H1 (cell line): ENCODE results near the gene CACNB1. TPM values are rescaled to one million over a fixed set of nuclear protein-coding genes. Genes with fewer than 3 reads are reported as not detected.

Source experiments
- CTCF ChIA-PET: fragments of 300-600 bp; sonication (Branson Sonifier 250); formaldehyde crosslinking; loops from one replicate; lab custom pipeline; 2021; ENCODE audit not compliant: partially characterized antibody; lab: Charles Lee
- POLR2A ChIA-PET: fragments of 300-600 bp; sonication (Branson Sonifier 250); formaldehyde crosslinking; loops from one replicate; lab custom pipeline; 2021; ENCODE audit warnings: inconsistent platforms; ENCODE audit not compliant: partially characterized antibody; lab: Charles Lee
- DNase-seq, 2 experiments: peaks; one replicate each; pipeline versions ENCODE4 v3.0.0 to v3.0.0-alpha.2; 2010 to 2022; ENCODE audit warnings: low spot score in 2 of 2, low read depth in 1 of 2, mixed read lengths in 1 of 2
- FAIRE-seq: peaks from 2 replicates; lab custom pipeline; 2011; peaks lifted over from hg19 to GRCh38; lab: Jason Lieb, UNC
- H2AFZ ChIP-seq: 2 replicates; pipeline ENCODE4 v1.8.1; 2012; ENCODE audit warnings: low read length, inconsistent platforms
- H2AK5ac ChIP-seq: 2 replicates; pipeline ENCODE4 v1.6.1; 2013; ENCODE audit warnings: low read depth, low read length
- H2BK120ac ChIP-seq: replicated peaks from 2 replicates; pipeline ENCODE3; 2013; ENCODE audit warnings: low read depth, low read length, inconsistent platforms
- H2BK12ac ChIP-seq: 2 replicates; pipeline ENCODE4 v1.6.1; 2013; ENCODE audit warnings: low read depth, low read length
- H2BK15ac ChIP-seq: 2 replicates; pipeline ENCODE4 v1.6.1; 2013; ENCODE audit warnings: low read length
- H2BK20ac ChIP-seq: 2 replicates; pipeline ENCODE4 v1.6.1; 2013; ENCODE audit warnings: low read length
- H2BK5ac ChIP-seq: 2 replicates; pipeline ENCODE4 v1.6.1; 2013; ENCODE audit warnings: low read depth, low read length
- H3K14ac ChIP-seq: 2 replicates; pipeline ENCODE4 v1.6.1; 2013; ENCODE audit warnings: inconsistent platforms; ENCODE audit not compliant: insufficient read length
- H3K18ac ChIP-seq: 2 replicates; pipeline ENCODE4 v1.6.1; 2013; ENCODE audit warnings: low read length; ENCODE audit errors: extremely low read depth
- H3K23ac ChIP-seq: 2 replicates; pipeline ENCODE4 v1.6.1; 2013; ENCODE audit warnings: inconsistent platforms; ENCODE audit not compliant: insufficient read length
- H3K23me2 ChIP-seq: 2 replicates; pipeline ENCODE4 v1.6.1; 2013; ENCODE audit warnings: low read depth, low read length
- H3K27ac ChIP-seq: 2 replicates; pipeline ENCODE4 v1.6.1; 2011; ENCODE audit warnings: low read depth, low read length, inconsistent platforms
- H3K27me3 ChIP-seq, 4 experiments: replicated peaks in 1 of 4; 1 replicate in 1 of 4; 2 replicates in 3 of 4; pipeline versions ENCODE4 v1.6.1 to v1.8.1; 2011 to 2013; ENCODE audit warnings: low read length in 3 of 4, mild to moderate bottlenecking in 3 of 4, inconsistent platforms in 2 of 4, mixed read lengths in 2 of 4, moderate library complexity in 1 of 4; ENCODE audit not compliant: control insufficient read depth in 3 of 4, insufficient read depth in 3 of 4; ENCODE audit errors: extremely low read depth in 1 of 4
- H3K36me3 ChIP-seq, 4 experiments: 2 replicates each; pipeline versions ENCODE4 v1.6.1 to v1.8.1; 2011 to 2013; ENCODE audit warnings: mild to moderate bottlenecking in 4 of 4, low read length in 3 of 4, moderate library complexity in 2 of 4, control low read depth in 1 of 4, inconsistent platforms in 1 of 4; ENCODE audit not compliant: insufficient read depth in 4 of 4, control insufficient read depth in 2 of 4
- H3K4ac ChIP-seq: replicated peaks from 2 replicates; pipeline ENCODE3; 2013; ENCODE audit warnings: low read length, low read depth, mixed read lengths, inconsistent platforms; ENCODE audit not compliant: insufficient read length
- H3K4me1 ChIP-seq, 4 experiments: replicated peaks in 1 of 4; 1 replicate in 1 of 4; 2 replicates in 3 of 4; pipeline versions ENCODE4 v1.6.1 to v1.8.1; 2011 to 2013; ENCODE audit warnings: low read length in 3 of 4, inconsistent platforms in 2 of 4, mixed read lengths in 1 of 4; ENCODE audit not compliant: insufficient read depth in 4 of 4, control insufficient read depth in 3 of 4
- H3K4me2 ChIP-seq, 2 experiments: 2 replicates each; pipeline versions ENCODE4 v1.6.1 to v1.8.1; 2011 to 2013; ENCODE audit warnings: low read depth in 2 of 2, low read length in 2 of 2, control low read depth in 1 of 2, inconsistent platforms in 1 of 2, mild to moderate bottlenecking in 1 of 2; ENCODE audit not compliant: insufficient read depth in 1 of 2
- H3K4me3 ChIP-seq, 4 experiments: fragments of 200-600, 300-600 bp in 1 of 4; sonication (generic), shearing (Covaris generic), sonication (Bioruptor Twin) in 1 of 4; 2 replicates each; pipeline versions ENCODE4 v1.5.1 to v1.8.1; 2011 to 2016; ENCODE audit warnings: low read length in 4 of 4, low read depth in 3 of 4, control low read depth in 2 of 4, inconsistent platforms in 2 of 4, mild to moderate bottlenecking in 2 of 4, mixed read lengths in 1 of 4, moderate library complexity in 1 of 4; ENCODE audit not compliant: insufficient read depth in 2 of 4; ENCODE audit errors: extremely low read depth in 1 of 4
- H3K56ac ChIP-seq: replicated peaks from 2 replicates; pipeline ENCODE3; 2013; ENCODE audit warnings: low read depth, mild to moderate bottlenecking, mixed read lengths, low read length, inconsistent platforms; ENCODE audit not compliant: insufficient read length
- H3K79me1 ChIP-seq: 2 replicates; pipeline ENCODE4 v1.6.1; 2013; ENCODE audit warnings: low read depth, low read length, control low read depth
- H3K79me2 ChIP-seq, 2 experiments: 2 replicates each; pipeline versions ENCODE4 v1.6.1 to v1.8.1; 2012 to 2013; ENCODE audit warnings: low read length in 2 of 2, mild to moderate bottlenecking in 2 of 2, inconsistent platforms in 1 of 2; ENCODE audit not compliant: insufficient read depth in 2 of 2, control insufficient read depth in 1 of 2
- H3K9ac ChIP-seq, 4 experiments: replicated peaks in 1 of 4; 1 replicate in 1 of 4; 2 replicates in 3 of 4; pipeline versions ENCODE4 v1.6.1 to v1.8.1; 2011 to 2013; ENCODE audit warnings: low read depth in 3 of 4, low read length in 3 of 4, control low read depth in 2 of 4, mild to moderate bottlenecking in 2 of 4, moderate library complexity in 2 of 4, inconsistent platforms in 1 of 4; ENCODE audit errors: extremely low read depth in 1 of 4
- H3K9me3 ChIP-seq, 2 experiments: 2 replicates each; pipeline versions ENCODE4 v1.6.1 to v1.8.1; 2012 to 2013; ENCODE audit warnings: mild to moderate bottlenecking in 2 of 2, moderate library complexity in 2 of 2, control low read depth in 1 of 2, inconsistent platforms in 1 of 2, low read depth in 1 of 2, low read length in 1 of 2, mixed read lengths in 1 of 2; ENCODE audit not compliant: insufficient read depth in 2 of 2
- H4K20me1 ChIP-seq, 2 experiments: replicated peaks in 1 of 2; 2 replicates each; pipeline versions ENCODE3 to v1.8.1; 2011 to 2013; ENCODE audit warnings: inconsistent platforms in 2 of 2, low read length in 2 of 2, mild to moderate bottlenecking in 1 of 2; ENCODE audit not compliant: insufficient read depth in 2 of 2, control insufficient read depth in 1 of 2
- H4K5ac ChIP-seq: 2 replicates; pipeline ENCODE4 v1.6.1; 2013; ENCODE audit warnings: low read length, low read depth, mixed read lengths, inconsistent platforms; ENCODE audit not compliant: insufficient read length
- H4K8ac ChIP-seq: 2 replicates; pipeline ENCODE4 v1.8.0; 2013; ENCODE audit warnings: mild to moderate bottlenecking, moderate library complexity, low read length, inconsistent platforms; ENCODE audit not compliant: insufficient read depth; ENCODE audit errors: extremely low read depth
- H4K91ac ChIP-seq: replicated peaks from 2 replicates; pipeline ENCODE3; 2013; ENCODE audit warnings: low read length, mixed read lengths, inconsistent platforms; ENCODE audit not compliant: insufficient read length
- ATF3 ChIP-seq: IDR thresholded peaks from 2 replicates; pipeline ENCODE4 v1.6.1; 2011; ENCODE audit warnings: low read depth, mild to moderate bottlenecking, low read length; ENCODE audit not compliant: insufficient read depth
- BACH1 ChIP-seq: IDR thresholded peaks from 2 replicates; pipeline ENCODE4 v1.6.1; 2012; ENCODE audit warnings: low read length, improper control_type of control experiment
- EP300 ChIP-seq, 2 experiments: IDR thresholded peaks; 1 replicate in 1 of 2; 2 replicates in 1 of 2; pipeline ENCODE4 v1.6.1; 2011 to 2012; ENCODE audit warnings: low read depth in 2 of 2, low read length in 2 of 2, mild to moderate bottlenecking in 2 of 2, borderline replicate concordance in 1 of 2, inconsistent platforms in 1 of 2, moderate library complexity in 1 of 2
- GABPA ChIP-seq: IDR thresholded peaks from 2 replicates; pipeline ENCODE4 v1.6.1; 2011; ENCODE audit warnings: mild to moderate bottlenecking, low read length, moderate library complexity, borderline replicate concordance; ENCODE audit not compliant: insufficient read depth
- PHF8 ChIP-seq: fragments of 200-600 bp; sonication (generic); conservative IDR thresholded peaks from 2 replicates; pipeline ENCODE4 v1.7.1; 2012; ENCODE audit warnings: low read depth, mild to moderate bottlenecking, inconsistent platforms, low read length, moderate library complexity
- SIX5 ChIP-seq: IDR thresholded peaks from 2 replicates; pipeline ENCODE4 v1.6.1; 2011; ENCODE audit warnings: mild to moderate bottlenecking, low read depth, low read length
- SP2 ChIP-seq: IDR thresholded peaks from 2 replicates; pipeline ENCODE4 v1.6.1; 2012; ENCODE audit warnings: mild to moderate bottlenecking, low read length, inconsistent platforms
- WGBS, 2 experiments: shearing (Covaris generic) in 1 of 2; methylation state at CpG; one replicate each; pipeline versions ENCODE4 v1.1.6 to v1.1.7; 2013 to 2015; ENCODE audit warnings: low lambda C conversion rate in 2 of 2, mixed read lengths in 2 of 2, inconsistent platforms in 1 of 2, low coverage in 1 of 2, missing lambda C conversion rate in 1 of 2; ENCODE audit not compliant: insufficient replicate concordance in 2 of 2, insufficient coverage in 1 of 2, insufficient read length in 1 of 2; ENCODE audit errors: extremely low coverage in 1 of 2, missing lambda C conversion rate in 1 of 2; 5-methylcytosine and 5-hydroxymethylcytosine counted together
- polyA plus RNA-seq, 7 experiments: library from polyadenylated mRNA; depleted of rRNA in 3 of 7; stranded (reverse) in 5 of 7; unstranded in 2 of 7; fragments of >200 nt in 5 of 7; fragments of 200-250 nt in 2 of 7; gene quantifications; 1 replicate in 5 of 7; 2 replicates in 1 of 7; 4 replicates in 1 of 7; pipeline versions ENCODE4 v1.2.1 to v1.2.3, GENCODE V29; 2011 to 2013; ENCODE audit warnings: missing spikeins in 2 of 7, mixed read lengths in 2 of 7
- total RNA-seq: library from RNA; stranded (reverse); fragmentation: NEBNext Ultra II Directional; extraction: Animal tissue kit (Norgen Biotek cat#: 25700); gene quantifications from 2 replicates; pipeline ENCODE4 v1.2.1, GENCODE V29; 2021

Gene CACNB1
- total and polyA plus RNA-seq, 2 of the 8 experiments (the other 6 are each of a cell fraction or from before 2014, with no cell fraction given) = 7.2 to 17.8 TPM

- no peaks in the 10 kb centered on the region for H3K9me3 ChIP-seq
- H3K14ac ChIP-seq = no peak overlapping the region
- no peak overlapping the region for H2BK12ac ChIP-seq
- H4K8ac ChIP-seq = no peak overlapping the region
- no peak overlapping the region for H3K18ac ChIP-seq
- no peak overlapping the region for H2AFZ ChIP-seq
- H3K4ac ChIP-seq = no peak overlapping the region
- H2BK5ac ChIP-seq = no peak overlapping the region
- no peak overlapping the region for H3K4me2 ChIP-seq
- H3K27me3 ChIP-seq = no peaks in the 10 kb centered on the region
- TF ChIP-seq PHF8 (no peak), SIX5 (no peak), SP2 (no peak), BACH1 (no peak), EP300 (IDR thresholded peaks at IDR 0.05; ENCODE audit: borderline replicate concordance in 1 of 2, low read depth in 2 of 2, low read length in 2 of 2) (no peak), ATF3 (no peak), GABPA (no peak)
- H3K27ac ChIP-seq = no peak overlapping the region
- no peak overlapping the region for H3K4me3 ChIP-seq
- no peak overlapping the region for H2BK15ac ChIP-seq
- H3K56ac ChIP-seq = no peak overlapping the region
- no peak overlapping the region for H4K5ac ChIP-seq
- ChIA-PET CTCF (interaction anchor here (0.9 kb wide), 1 partner anchor 108 kb away, joined by 4 read pairs; no protein-coding TSS in a partner anchor), POLR2A (no interaction called here)
- no peaks in the 10 kb centered on the region for H3K4me1 ChIP-seq
- H2BK120ac ChIP-seq = no peak overlapping the region
- no peak overlapping the region for H4K91ac ChIP-seq
- no peaks in the 10 kb centered on the region for H3K36me3 ChIP-seq
- no peaks in the 10 kb centered on the region for H3K79me1 ChIP-seq
- no peak overlapping the region for H3K9ac ChIP-seq
- DNase-seq (no peak), FAIRE-seq (no peak)
- no peak overlapping the region for H2BK20ac ChIP-seq
- H2AK5ac ChIP-seq = no peak overlapping the region
- H3K79me2 ChIP-seq = no peaks in the 10 kb centered on the region
- H3K23ac ChIP-seq = no peak overlapping the region
- H4K20me1 ChIP-seq = no peaks in the 10 kb centered on the region
- WGBS, 2 experiments = 93% methylated on average over 5 of the region's 5 CpGs; no CpG with 5 or more reads in 1 of the 2 experiments
- no peaks in the 10 kb centered on the region for H3K23me2 ChIP-seq
Measured at GRCh38 chr17:39141294-39141693, 56.2 kb downstream of the CACNB1 start.
